CD4-positive, alpha-beta T cell (primary cell): ENCODE measurements around the gene TACR3. TPM values are rescaled to one million over a fixed set of nuclear protein-coding genes. Genes with fewer than 3 reads are reported as not detected.

Experiments
- ATAC-seq: fragments of 200-7000 bp; cut with Tn5 transposase; one replicate; pipeline ENCODE4 v1.10.0; 2022; ENCODE audit warnings: mild to moderate bottlenecking; ENCODE audit not compliant: poor library complexity
- CTCF ChIA-PET: fragments of 350-600 bp; sonication (Branson Sonifier 250); formaldehyde crosslinking; loops from one replicate; lab custom pipeline; 2021; ENCODE audit warnings: antibody characterized with exemption, inconsistent platforms; lab: Charles Lee
- POLR2A ChIA-PET: fragments of 350-600 bp; sonication (Branson Sonifier 250); formaldehyde crosslinking; loops from one replicate; lab custom pipeline; 2021; ENCODE audit warnings: antibody characterized with exemption, inconsistent platforms; lab: Charles Lee
- DNase-seq, 14 experiments: peaks; one replicate each; pipeline ENCODE4 v3.0.0-alpha.2; 2013 to 2020; ENCODE audit warnings: mixed read lengths in 2 of 14
- H3K27ac ChIP-seq, 2 donors: one replicate each; pipeline versions ENCODE4 v1.5.1 to v1.7.0; 2013; ENCODE audit warnings: low read length in 2 of 2, low read depth in 1 of 2, mild to moderate bottlenecking in 1 of 2
- H3K27me3 ChIP-seq, 2 experiments: 1 replicate in 1 of 2; 2 replicates in 1 of 2; pipeline versions ENCODE4 v1.6.1 to v1.7.0; 2013; ENCODE audit warnings: low read length in 2 of 2, control low read depth in 1 of 2, mild to moderate bottlenecking in 1 of 2, moderate library complexity in 1 of 2; ENCODE audit not compliant: insufficient read depth in 2 of 2, control insufficient read depth in 1 of 2
- H3K36me3 ChIP-seq: one replicate; pipeline ENCODE4 v1.6.1; 2013; ENCODE audit warnings: low read length, control low read depth; ENCODE audit not compliant: insufficient read depth
- H3K4me1 ChIP-seq: one replicate; pipeline ENCODE4 v1.6.1; 2013; ENCODE audit warnings: low read length, control low read depth; ENCODE audit not compliant: insufficient read depth
- H3K4me3 ChIP-seq: one replicate; pipeline ENCODE4 v1.5.1; 2013; ENCODE audit warnings: mild to moderate bottlenecking, low read length, moderate library complexity
- H3K9me3 ChIP-seq, 2 experiments: 1 replicate in 1 of 2; 2 replicates in 1 of 2; pipeline versions ENCODE4 v1.6.1 to v1.7.0; 2013; ENCODE audit warnings: low read length in 2 of 2, mild to moderate bottlenecking in 2 of 2, control low read depth in 1 of 2, moderate library complexity in 1 of 2; ENCODE audit not compliant: control insufficient read depth in 1 of 2, insufficient read depth in 1 of 2
- H3K27ac Mint-ChIP-seq: one replicate; pipeline ENCODE4 v1.8.0; 2020; ENCODE audit warnings: mixed read lengths
- H3K27me3 Mint-ChIP-seq: one replicate; pipeline ENCODE4 v1.8.0; 2021; ENCODE audit warnings: mixed read lengths
- H3K36me3 Mint-ChIP-seq: one replicate; pipeline ENCODE4 v1.8.0; 2021; ENCODE audit warnings: low read depth, mixed read lengths
- H3K4me1 Mint-ChIP-seq: one replicate; pipeline ENCODE4 v1.8.0; 2021; ENCODE audit warnings: low read depth, mixed read lengths
- H3K4me3 Mint-ChIP-seq: one replicate; pipeline ENCODE4 v1.8.0; 2020; ENCODE audit warnings: mild to moderate bottlenecking, mixed read lengths
- H3K9me3 Mint-ChIP-seq: one replicate; pipeline ENCODE4 v1.8.0; 2020; ENCODE audit warnings: mixed read lengths
- intact Hi-C, 2 experiments: fragments of 100-400 bp; cut with DNase I in 1 of 2; cut with micrococcal nuclease in 1 of 2; formaldehyde crosslinking; loops; one replicate each; pipeline versions ENCODE4 v1.15.1 to v1.9.0; 2023 to 2025; cut with DNase I, micrococcal nuclease
- total RNA-seq, 174 experiments: library from RNA in 2 of 174; stranded (reverse) in 2 of 174; gene quantifications; one replicate each; pipeline ENCODE4 v1.2.3 and lab custom pipeline; 2021 to 2026
- TF ChIP-seq, protein P1 (sequence below): fragments of 200-600 bp; IDR thresholded peaks from one replicate; pipeline ENCODE4 v1.8.0; 2022; ENCODE audit warnings: antibody characterized with exemption, mild to moderate bottlenecking

Gene TACR3
- total RNA-seq, 2 experiments from 2014 or later, result not detected

DNA sequence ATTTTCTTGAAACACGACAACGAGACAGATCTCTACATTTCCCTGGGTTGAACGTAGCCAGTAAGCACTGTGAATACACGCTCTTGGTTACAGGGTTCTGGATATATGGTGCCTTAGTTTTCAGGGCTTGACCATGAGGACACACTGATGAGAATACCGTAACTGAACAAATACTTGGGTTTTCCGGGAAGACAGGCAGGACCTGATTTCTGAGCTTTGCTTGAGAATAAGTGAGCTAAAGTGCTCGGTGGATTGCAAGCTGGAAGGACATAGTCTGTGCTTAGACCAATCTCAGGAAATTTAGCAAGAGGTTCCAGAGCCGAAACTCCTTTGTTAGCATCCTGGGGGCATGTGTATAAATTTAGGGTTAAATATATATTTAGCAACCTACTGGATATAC lies 876 bp upstream of the TACR3 start:
- Histone ChIP-seq H3K36me3 (no peaks in the 10 kb centered on the region), H3K27me3 (no peaks in the 10 kb centered on the region), H3K4me3 (no peak overlapping the region), H3K4me1 (no peaks in the 10 kb centered on the region), H3K27ac (no peak overlapping the region), H3K9me3 (peaks cover 0 to 16% of the 10 kb centered on the region in 2 experiments)
- peaks cover 6% of the 10 kb centered on the region for H3K27me3 Mint-ChIP-seq
- no peak overlapping the region for H3K4me3 Mint-ChIP-seq
- CTCF ChIA-PET, result no interaction called here
- H3K27ac Mint-ChIP-seq, result no peak overlapping the region
- intact Hi-C loops, result no loop called here
- ATAC-seq (no peak), DNase-seq (no peak)
- TF ChIP-seq, protein P1, sequence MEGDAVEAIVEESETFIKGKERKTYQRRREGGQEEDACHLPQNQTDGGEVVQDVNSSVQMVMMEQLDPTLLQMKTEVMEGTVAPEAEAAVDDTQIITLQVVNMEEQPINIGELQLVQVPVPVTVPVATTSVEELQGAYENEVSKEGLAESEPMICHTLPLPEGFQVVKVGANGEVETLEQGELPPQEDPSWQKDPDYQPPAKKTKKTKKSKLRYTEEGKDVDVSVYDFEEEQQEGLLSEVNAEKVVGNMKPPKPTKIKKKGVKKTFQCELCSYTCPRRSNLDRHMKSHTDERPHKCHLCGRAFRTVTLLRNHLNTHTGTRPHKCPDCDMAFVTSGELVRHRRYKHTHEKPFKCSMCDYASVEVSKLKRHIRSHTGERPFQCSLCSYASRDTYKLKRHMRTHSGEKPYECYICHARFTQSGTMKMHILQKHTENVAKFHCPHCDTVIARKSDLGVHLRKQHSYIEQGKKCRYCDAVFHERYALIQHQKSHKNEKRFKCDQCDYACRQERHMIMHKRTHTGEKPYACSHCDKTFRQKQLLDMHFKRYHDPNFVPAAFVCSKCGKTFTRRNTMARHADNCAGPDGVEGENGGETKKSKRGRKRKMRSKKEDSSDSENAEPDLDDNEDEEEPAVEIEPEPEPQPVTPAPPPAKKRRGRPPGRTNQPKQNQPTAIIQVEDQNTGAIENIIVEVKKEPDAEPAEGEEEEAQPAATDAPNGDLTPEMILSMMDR, result no peak
- no peaks in the 10 kb centered on the region for H3K36me3 Mint-ChIP-seq
- H3K4me1 Mint-ChIP-seq, result no peaks in the 10 kb centered on the region
- no peaks in the 10 kb centered on the region for H3K9me3 Mint-ChIP-seq
- POLR2A ChIA-PET, result no interaction called here

DNA sequence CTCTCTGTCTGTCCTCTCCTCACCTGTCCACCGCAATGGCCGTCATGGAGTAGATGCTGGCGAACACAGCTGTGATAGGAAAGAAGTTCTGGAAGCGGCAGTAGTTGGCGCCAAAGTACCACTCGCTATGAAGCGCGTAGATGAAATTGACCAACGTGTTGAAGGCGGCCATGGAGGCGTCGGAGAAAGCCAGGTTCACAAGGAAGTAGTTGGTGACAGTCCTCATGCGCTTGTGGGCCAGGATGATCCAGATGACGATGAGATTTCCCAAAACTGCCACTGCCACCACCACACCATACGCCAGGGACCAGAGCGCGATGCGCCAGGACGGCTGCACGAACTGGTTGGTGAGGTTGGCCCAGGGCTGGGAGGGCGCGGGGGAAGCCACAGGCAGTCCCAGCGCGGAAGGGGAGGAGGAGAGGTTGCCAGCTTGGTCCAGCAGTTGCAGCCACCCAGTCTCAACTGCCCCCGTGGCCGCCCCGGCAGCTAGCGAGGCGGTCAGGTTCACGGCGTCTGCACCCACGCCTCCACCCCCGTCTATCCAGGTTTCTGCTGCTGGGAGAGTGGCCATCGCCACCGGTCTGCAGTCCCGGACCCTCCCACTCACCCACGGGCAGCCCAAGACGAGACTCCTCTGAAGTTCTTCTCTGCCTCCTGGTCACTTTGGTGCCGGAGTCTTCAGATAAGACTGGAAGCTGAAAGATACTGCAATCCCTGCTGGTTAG lies 518 bp downstream of the TACR3 start:
- CTCF ChIA-PET, result no interaction called here
- no peak overlapping the region for H3K27ac Mint-ChIP-seq
- POLR2A ChIA-PET, result no interaction called here
- no peaks in the 10 kb centered on the region for H3K4me1 Mint-ChIP-seq
- Histone ChIP-seq H3K36me3 (no peaks in the 10 kb centered on the region), H3K27ac (no peak overlapping the region), H3K4me3 (no peak overlapping the region), H3K27me3 (no peaks in the 10 kb centered on the region), H3K4me1 (no peaks in the 10 kb centered on the region), H3K9me3 (peaks cover 0 to 16% of the 10 kb centered on the region in 2 experiments)
- intact Hi-C loops, result no loop called here
- H3K27me3 Mint-ChIP-seq, result peaks cover 6% of the 10 kb centered on the region
- ATAC-seq (no peak), DNase-seq (no peak)
- no peaks in the 10 kb centered on the region for H3K36me3 Mint-ChIP-seq
- H3K9me3 Mint-ChIP-seq, result no peaks in the 10 kb centered on the region
- no peak overlapping the region for H3K4me3 Mint-ChIP-seq
- TF ChIP-seq, protein P1, result no peak

DNA sequence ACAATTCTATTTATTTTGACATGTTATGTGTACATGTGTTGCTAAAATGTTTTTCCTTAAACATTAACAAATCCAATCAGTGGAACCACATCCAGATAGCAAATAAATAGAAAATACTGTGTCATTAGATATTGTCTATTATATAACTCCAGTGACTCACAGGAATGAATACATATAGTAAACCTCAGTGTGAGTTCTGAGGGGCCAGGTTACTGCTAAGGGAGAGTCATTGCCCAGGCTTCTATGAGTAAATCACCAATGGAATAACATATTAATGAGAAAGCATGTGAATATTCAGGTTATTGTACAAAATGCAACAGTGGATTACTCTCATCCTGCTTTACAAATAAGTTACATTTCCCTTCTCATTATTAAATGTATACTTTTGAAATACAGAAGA lies 27.2 kb downstream of the TACR3 start:
- H3K27ac ChIP-seq, result no peak overlapping the region
- Mint-ChIP-seq H3K36me3 (no peaks in the 10 kb centered on the region), H3K4me3 (no peak overlapping the region), H3K4me1 (no peaks in the 10 kb centered on the region), H3K9me3 (peaks cover 4% of the 10 kb centered on the region), H3K27ac (no peak overlapping the region), H3K27me3 (no peaks in the 10 kb centered on the region)
- DNase-seq (no peak), ATAC-seq (no peak)
- ChIA-PET CTCF (no interaction called here), POLR2A (no interaction called here)
- TF ChIP-seq, protein P1, result no peak
- peaks cover 0 to 3% of the 10 kb centered on the region in 2 experiments for H3K9me3 ChIP-seq
- no peaks in the 10 kb centered on the region for H3K4me1 ChIP-seq
- no peak overlapping the region for H3K4me3 ChIP-seq
- H3K36me3 ChIP-seq, result no peaks in the 10 kb centered on the region
- no peaks in the 10 kb centered on the region for H3K27me3 ChIP-seq
- intact Hi-C loops, result no loop called here
